Activated CD4-positive, alpha-beta memory T cell treated with anti-CD3 and anti-CD28 coated beads for 36 hours (primary cell): ENCODE measurements around the gene ATOH7. TPM values are rescaled to one million over a fixed set of nuclear protein-coding genes. Genes with fewer than 3 reads are reported as not detected.

Experiments used
- CTCF ChIA-PET: fragments of 350-600 bp; sonication (Branson Sonifier 250); formaldehyde crosslinking; loops from one replicate; lab custom pipeline; 2021; ENCODE audit warnings: antibody characterized with exemption, inconsistent platforms; lab: Charles Lee
- POLR2A ChIA-PET: fragments of 350-600 bp; sonication (Branson Sonifier 250); formaldehyde crosslinking; loops from one replicate; lab custom pipeline; 2021; ENCODE audit warnings: antibody characterized with exemption; lab: Charles Lee
- DNase-seq: peaks from one replicate; pipeline ENCODE4 v3.0.0-alpha.2; 2020
- H3K27ac Mint-ChIP-seq: one replicate; pipeline ENCODE4 v1.8.0; 2021; ENCODE audit warnings: mixed read lengths
- H3K27me3 Mint-ChIP-seq: one replicate; pipeline ENCODE4 v1.8.0; 2021; ENCODE audit warnings: mixed read lengths
- H3K36me3 Mint-ChIP-seq: one replicate; pipeline ENCODE4 v1.8.0; 2021; ENCODE audit warnings: mixed read lengths
- H3K4me1 Mint-ChIP-seq: one replicate; pipeline ENCODE4 v1.8.0; 2021; ENCODE audit warnings: low read depth, mixed read lengths
- H3K4me3 Mint-ChIP-seq: one replicate; pipeline ENCODE4 v1.8.0; 2021; ENCODE audit warnings: mild to moderate bottlenecking, mixed read lengths
- H3K9me3 Mint-ChIP-seq: one replicate; pipeline ENCODE4 v1.8.0; 2021; ENCODE audit warnings: mixed read lengths
- intact Hi-C: fragments of 100-400 bp; cut with micrococcal nuclease; formaldehyde crosslinking; loops from one replicate; pipeline ENCODE4 v1.15.1; 2023
- total RNA-seq, 2 experiments: library from RNA; stranded (reverse); gene quantifications; one replicate each; pipeline ENCODE4 v1.2.3, GENCODE V29; 2021

The ATOH7 gene
- total RNA-seq, 2 experiments from 2014 or later: not detected

- H3K4me3 Mint-ChIP-seq: no peak overlapping the region
- no peaks in the 10 kb centered on the region for H3K36me3 Mint-ChIP-seq
- CTCF ChIA-PET: interaction anchor here (1.1 kb wide), 1 partner anchor 19 kb away, joined by 4 read pairs; no protein-coding TSS in a partner anchor
- POLR2A ChIA-PET: no interaction called here
- H3K9me3 Mint-ChIP-seq: no peaks in the 10 kb centered on the region
- DNase-seq: no peak
- H3K4me1 Mint-ChIP-seq: peaks cover 7% of the 10 kb centered on the region
- no peak overlapping the region for H3K27ac Mint-ChIP-seq
- intact Hi-C loops: no loop called here
- H3K27me3 Mint-ChIP-seq: peaks cover 28% of the 10 kb centered on the region
These were observed 1.1 kb upstream of the ATOH7 start for GRCh38 chr10:68233046-68233445.

GRCh38 chr10:68231106-68231816 is 652 bp downstream of the ATOH7 start:
- Mint-ChIP-seq H3K9me3 (no peaks in the 10 kb centered on the region), H3K36me3 (no peaks in the 10 kb centered on the region), H3K4me3 (peak overlapping the region; percentile 66), H3K27me3 (peaks cover 32% of the 10 kb centered on the region), H3K4me1 (peaks cover 7% of the 10 kb centered on the region), H3K27ac (no peak overlapping the region)
- ChIA-PET CTCF (interaction anchor here (0.7 to 1.8 kb wide), 2 partner anchors 18 to 117 kb away, joined by 7 read pairs; no protein-coding TSS in a partner anchor), POLR2A (no interaction called here)
- DNase-seq: peak; percentile 51
- intact Hi-C loops: no loop called here

DNA sequence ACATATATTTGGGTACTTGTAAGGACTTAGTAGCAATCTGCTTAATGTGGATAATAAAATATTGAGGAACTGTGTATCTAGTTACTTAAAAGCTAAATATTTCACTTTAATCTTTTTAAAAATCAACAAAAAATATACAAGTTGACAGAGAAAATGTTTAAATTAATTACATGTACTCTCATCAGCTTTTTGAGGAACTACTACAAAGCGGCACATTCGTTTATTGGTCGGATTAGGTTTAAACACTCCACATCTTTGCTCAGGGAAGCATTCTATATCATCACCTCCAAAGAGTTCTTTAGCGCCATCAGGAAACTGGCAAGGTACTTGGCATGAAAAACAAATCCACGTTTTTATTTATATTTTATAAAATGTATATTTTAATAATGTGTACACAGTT is 1.6 kb downstream of the ATOH7 start:
- no peaks in the 10 kb centered on the region for H3K36me3 Mint-ChIP-seq
- intact Hi-C loops: no loop called here
- peaks cover 7% of the 10 kb centered on the region for H3K4me1 Mint-ChIP-seq
- CTCF ChIA-PET: no interaction called here
- DNase-seq: no peak
- H3K27ac Mint-ChIP-seq: no peak overlapping the region
- no peaks in the 10 kb centered on the region for H3K9me3 Mint-ChIP-seq
- H3K4me3 Mint-ChIP-seq: peak overlapping the region; percentile 66
- H3K27me3 Mint-ChIP-seq: peaks cover 32% of the 10 kb centered on the region
- POLR2A ChIA-PET: no interaction called here

- H3K4me3 Mint-ChIP-seq: no peak overlapping the region
- peaks cover 7% of the 10 kb centered on the region for H3K27me3 Mint-ChIP-seq
- DNase-seq: no peak
- no peak overlapping the region for H3K27ac Mint-ChIP-seq
- H3K36me3 Mint-ChIP-seq: no peaks in the 10 kb centered on the region
- POLR2A ChIA-PET: no interaction called here
- CTCF ChIA-PET: interaction anchor here (4.6 kb wide), 1 partner anchor 12 kb away, joined by 18 read pairs; no protein-coding TSS in a partner anchor
- no peaks in the 10 kb centered on the region for H3K9me3 Mint-ChIP-seq
- intact Hi-C loops: no loop called here
- H3K4me1 Mint-ChIP-seq: no peaks in the 10 kb centered on the region
These were observed 7.1 kb downstream of the ATOH7 start for GRCh38 chr10:68224810-68225209.

GRCh38 chr10:68223535-68224165 is 8.3 kb downstream of the ATOH7 start:
- ChIA-PET CTCF (interaction anchor here (1.2 to 4.6 kb wide), 3 partner anchors 11 to 110 kb away, joined by 3 to 18 read pairs (median 4); no protein-coding TSS in a partner anchor), POLR2A (no interaction called here)
- peaks cover 6% of the 10 kb centered on the region for H3K27me3 Mint-ChIP-seq
- H3K9me3 Mint-ChIP-seq: no peaks in the 10 kb centered on the region
- no peak overlapping the region for H3K4me3 Mint-ChIP-seq
- no peak overlapping the region for H3K27ac Mint-ChIP-seq
- H3K4me1 Mint-ChIP-seq: no peaks in the 10 kb centered on the region
- H3K36me3 Mint-ChIP-seq: no peaks in the 10 kb centered on the region
- DNase-seq: peak; percentile 12
- intact Hi-C loops: no loop called here

GRCh38 chr10:68222391-68222790 is 9.5 kb downstream of the ATOH7 start:
- Mint-ChIP-seq H3K27ac (no peak overlapping the region), H3K27me3 (peaks cover 3% of the 10 kb centered on the region), H3K9me3 (no peaks in the 10 kb centered on the region), H3K4me3 (no peak overlapping the region), H3K4me1 (no peaks in the 10 kb centered on the region), H3K36me3 (no peaks in the 10 kb centered on the region)
- no peak for DNase-seq
- intact Hi-C loops: no loop called here
- ChIA-PET POLR2A (no interaction called here), CTCF (interaction anchor here (1.2 to 4.6 kb wide), 2 partner anchors 10 to 111 kb away, joined by 3 to 18 read pairs; no protein-coding TSS in a partner anchor)

DNA sequence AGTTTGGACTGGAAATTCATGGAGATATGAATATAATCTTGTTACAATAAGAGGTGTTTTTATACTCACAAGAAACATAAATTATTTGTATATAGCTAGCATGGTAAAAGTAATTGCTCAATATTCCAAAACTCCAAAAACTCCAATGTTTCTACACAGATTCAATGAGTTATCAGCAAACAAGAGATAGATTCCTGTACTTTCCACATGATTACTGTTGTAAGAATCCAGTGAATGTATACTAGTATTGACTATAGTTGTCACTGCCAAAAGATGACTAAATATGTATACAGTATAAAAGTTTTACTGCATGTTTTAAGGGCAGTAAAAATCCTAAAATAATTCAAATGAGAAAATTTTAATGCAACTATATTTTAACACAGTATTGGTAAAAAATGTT is 10.7 kb downstream of the ATOH7 start:
- intact Hi-C loops: no loop called here
- H3K4me3 Mint-ChIP-seq: no peak overlapping the region

DNA sequence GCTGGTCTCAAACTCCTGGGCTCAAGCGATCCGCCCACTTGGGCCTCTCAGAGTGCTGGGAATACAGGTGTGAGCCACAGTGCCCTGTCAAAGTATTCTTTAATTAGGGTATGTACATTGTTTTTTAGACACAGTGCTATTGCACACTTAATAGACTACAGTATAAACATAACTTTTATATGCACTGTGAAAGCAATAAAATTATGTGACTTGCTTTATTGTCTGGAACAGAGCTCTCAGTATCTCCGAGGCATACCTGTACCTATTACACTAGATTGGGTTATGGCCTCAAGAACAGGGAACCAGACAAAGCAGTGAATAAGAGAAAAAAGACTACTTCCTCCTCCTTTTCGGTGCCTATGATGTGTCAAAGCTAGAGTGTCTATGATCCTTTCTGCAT is 13.1 kb downstream of the ATOH7 start:
- DNase-seq: no peak
- ChIA-PET CTCF (no interaction called here), POLR2A (no interaction called here)
- Mint-ChIP-seq H3K27me3 (peaks cover 3% of the 10 kb centered on the region), H3K36me3 (no peaks in the 10 kb centered on the region), H3K27ac (no peak overlapping the region), H3K4me1 (peaks cover 3% of the 10 kb centered on the region), H3K9me3 (no peaks in the 10 kb centered on the region), H3K4me3 (no peak overlapping the region)
- intact Hi-C loops: loop anchor here (10.0 kb wide), 1 partner anchor 676 kb away; no protein-coding TSS in a partner anchor

More for the DNA sequence above, 10.7 kb downstream of the ATOH7 start:
- Mint-ChIP-seq H3K36me3 (no peaks in the 10 kb centered on the region), H3K27me3 (peaks cover 3% of the 10 kb centered on the region), H3K27ac (no peak overlapping the region), H3K4me1 (peaks cover 3% of the 10 kb centered on the region), H3K9me3 (no peaks in the 10 kb centered on the region)
- ChIA-PET POLR2A (no interaction called here), CTCF (no interaction called here)
- DNase-seq: no peak

- DNase-seq: no peak
- intact Hi-C loops: loop anchor here (1.0 to 10.0 kb wide), 4 partner anchors 90 to 682 kb away; no protein-coding TSS in a partner anchor
- ChIA-PET POLR2A (no interaction called here), CTCF (interaction anchor here (0.6 to 4.6 kb wide), 35 partner anchors 10 to 684 kb away, joined by 3 to 62 read pairs (median 4); partner anchors contain the start of genes ATOH7, HNRNPH3 and PBLD)
- Mint-ChIP-seq H3K4me3 (no peak overlapping the region), H3K4me1 (peaks cover 3% of the 10 kb centered on the region), H3K27me3 (no peaks in the 10 kb centered on the region), H3K36me3 (no peaks in the 10 kb centered on the region), H3K9me3 (no peaks in the 10 kb centered on the region), H3K27ac (no peak overlapping the region)
These were observed 19.1 kb downstream of the ATOH7 start for GRCh38 chr10:68212721-68213352.

DNA sequence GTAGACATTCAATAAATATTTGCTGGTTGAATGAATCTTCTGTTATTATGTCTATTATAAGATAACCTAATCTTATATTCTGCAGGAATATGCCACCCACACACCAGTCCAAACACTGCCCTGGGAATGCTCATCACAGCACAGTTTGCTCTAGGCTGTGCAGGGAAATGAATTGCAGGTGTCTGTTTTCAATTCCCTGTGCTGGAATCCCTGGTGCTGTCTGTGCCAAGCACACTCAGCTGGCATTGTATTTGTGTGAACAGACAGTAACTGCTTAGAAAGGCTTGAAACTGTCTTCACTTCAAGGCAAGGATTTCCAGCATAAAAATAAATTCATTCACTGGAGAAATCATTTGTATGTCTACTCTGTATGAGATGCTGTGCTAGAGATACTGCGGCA is 20.2 kb downstream of the ATOH7 start:
- no peak overlapping the region for H3K4me3 Mint-ChIP-seq
- no peak for DNase-seq
- CTCF ChIA-PET: interaction anchor here (0.7 to 4.6 kb wide), 10 partner anchors 9 to 356 kb away, joined by 3 to 62 read pairs (median 6); no protein-coding TSS in a partner anchor
- intact Hi-C loops: loop anchor here (1.0 to 10.0 kb wide), 4 partner anchors 91 to 683 kb away; no protein-coding TSS in a partner anchor
- POLR2A ChIA-PET: no interaction called here
- peaks cover 3% of the 10 kb centered on the region for H3K4me1 Mint-ChIP-seq
- H3K9me3 Mint-ChIP-seq: no peaks in the 10 kb centered on the region
- no peaks in the 10 kb centered on the region for H3K36me3 Mint-ChIP-seq
- H3K27ac Mint-ChIP-seq: no peak overlapping the region
- no peaks in the 10 kb centered on the region for H3K27me3 Mint-ChIP-seq

DNA sequence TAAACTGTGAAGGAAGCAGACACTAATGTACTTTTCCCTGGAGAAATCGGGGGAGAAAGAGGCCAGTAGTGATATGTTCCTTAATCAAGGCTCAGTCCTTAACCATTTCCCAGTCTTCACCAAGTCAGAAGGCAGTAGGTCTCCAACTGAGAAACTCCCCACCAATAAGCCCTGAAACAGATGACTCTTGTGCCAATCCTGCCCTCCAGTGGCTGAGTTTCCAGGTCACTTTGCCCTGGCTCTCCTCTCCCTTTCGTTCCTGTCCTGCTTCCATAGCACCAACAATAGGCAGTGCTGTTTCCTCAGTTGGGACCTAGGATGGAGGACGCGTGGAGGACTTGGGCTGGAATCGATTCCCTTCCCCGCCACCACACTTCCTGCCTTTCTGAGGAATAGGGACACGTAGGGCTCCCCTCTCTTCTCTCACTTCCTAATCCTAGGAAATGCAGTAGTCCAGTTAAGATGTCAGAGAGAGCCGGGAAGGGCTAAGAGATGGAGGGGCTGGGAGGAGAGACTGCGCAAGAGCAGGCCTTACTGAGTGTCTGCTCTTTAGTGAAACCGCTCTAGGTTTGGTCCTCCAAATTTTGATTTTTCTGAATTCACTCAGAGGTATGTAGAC is 23.4 kb downstream of the ATOH7 start:
- H3K36me3 Mint-ChIP-seq: no peaks in the 10 kb centered on the region
- H3K4me1 Mint-ChIP-seq: no peaks in the 10 kb centered on the region
- no peaks in the 10 kb centered on the region for H3K9me3 Mint-ChIP-seq
- CTCF ChIA-PET: interaction anchor here (0.8 to 3.6 kb wide), 2 partner anchors 11 to 353 kb away, joined by 3 to 14 read pairs; no protein-coding TSS in a partner anchor
- POLR2A ChIA-PET: no interaction called here
- peak; percentile 57 for DNase-seq
- intact Hi-C loops: loop anchor here (1.0 to 5.0 kb wide), 2 partner anchors 353 to 421 kb away; no protein-coding TSS in a partner anchor
- H3K4me3 Mint-ChIP-seq: no peak overlapping the region
- peaks cover 8% of the 10 kb centered on the region for H3K27me3 Mint-ChIP-seq
- H3K27ac Mint-ChIP-seq: no peak overlapping the region
